Gastrocnemius medialis (tissue), 4 donors: ENCODE measurements around the gene RPE.

Experiments used
- CTCF ChIP-seq, 5 experiments: fragments of 450-650 bp in 3 of 5; fragments of 200-600 bp in 2 of 5; sonication (generic) in 2 of 5; IDR thresholded peaks in 4 of 5; conservative IDR thresholded peaks in 1 of 5; 1 replicate in 4 of 5; 2 replicates in 1 of 5; pipeline ENCODE4 v1.5.1; 2016 to 2019; ENCODE audit warnings: antibody characterized with exemption in 5 of 5, mild to moderate bottlenecking in 3 of 5, moderate library complexity in 3 of 5
- POLR2A ChIP-seq, 2 donors: fragments of 450-650 bp; IDR thresholded peaks; one replicate each; pipeline ENCODE4 v1.6.1; 2017; ENCODE audit warnings: antibody characterized with exemption in 2 of 2, mild to moderate bottlenecking in 2 of 2, moderate library complexity in 2 of 2

DNA sequence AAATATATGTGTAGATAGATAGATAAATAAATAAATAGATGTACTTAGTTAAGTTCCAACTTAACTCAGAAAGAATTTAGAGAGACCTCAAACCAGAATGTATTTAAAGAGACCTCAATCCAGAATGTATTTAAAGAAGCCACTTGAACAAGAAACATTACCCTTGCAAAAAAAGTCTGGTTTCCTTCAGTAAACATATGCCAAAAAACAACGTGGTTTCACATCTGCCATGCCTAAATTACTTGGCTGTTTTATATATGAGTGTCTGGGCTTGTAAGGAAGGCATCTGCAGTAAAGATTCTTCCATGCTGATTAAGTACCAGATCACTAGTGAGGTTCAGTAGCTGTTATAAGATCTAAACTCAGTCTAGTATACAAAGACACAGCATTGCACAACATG, 29.1 kb upstream of the RPE start:
- TF ChIP-seq CTCF (IDR thresholded peaks at IDR 0.05 in 4 of 5, conservative IDR thresholded peaks at IDR 0.05 in 1 of 5) = no peak
- TF ChIP-seq POLR2A (IDR thresholded peaks at IDR 0.05) = no peak
